SU-DHL-6 (cell line): Measurements from ENCODE around the gene HELZ.
"Not testable (repeated sequence)": the region's sequence is repeated elsewhere in the genome, so short reads cannot be mapped to it uniquely, and the experiment has no call there.

Experiments used
- H2AFZ ChIP-seq: fragments of 200-600 bp; sonication (generic); 2 replicates; pipeline ENCODE4 v1.6.1; 2014; ENCODE audit warnings: low read depth, mild to moderate bottlenecking, moderate library complexity, mixed read lengths, antibody characterized with exemption, low read length; ENCODE audit not compliant: severe bottlenecking
- H3F3A ChIP-seq: fragments of 200-600 bp; shearing (Covaris generic); 2 replicates; pipeline ENCODE4 v1.6.0; 2016; ENCODE audit warnings: antibody characterized with exemption, mild to moderate bottlenecking; ENCODE audit not compliant: insufficient read depth
- H3K27ac ChIP-seq: fragments of 200-600 bp; sonication (generic); 2 replicates; pipeline ENCODE4 v1.5.1; 2016; ENCODE audit warnings: low read depth, mild to moderate bottlenecking, low read length, moderate library complexity, mixed read lengths
- H3K27me3 ChIP-seq: fragments of 200-600 bp; sonication (generic), shearing (Covaris generic); 2 replicates; pipeline ENCODE4 v1.6.0; 2014; ENCODE audit warnings: mild to moderate bottlenecking, low read length
- H3K36me3 ChIP-seq: fragments of 200-600 bp; sonication (generic); 2 replicates; pipeline ENCODE4 v1.6.1; 2014; ENCODE audit warnings: mild to moderate bottlenecking, low read length, mixed read lengths
- H3K4me2 ChIP-seq: fragments of 300-600, 200-600 bp; shearing (Covaris generic), sonication (generic); 2 replicates; pipeline ENCODE4 v1.6.0; 2014; ENCODE audit warnings: low read length, low read depth, mild to moderate bottlenecking; ENCODE audit not compliant: poor library complexity, severe bottlenecking
- H3K4me3 ChIP-seq: fragments of 200-600 bp; sonication (generic); 2 replicates; pipeline ENCODE4 v1.5.1; 2014; ENCODE audit warnings: antibody characterized with exemption, low read length, mild to moderate bottlenecking, mixed read lengths; ENCODE audit not compliant: insufficient read depth, poor library complexity, severe bottlenecking
- H3K79me2 ChIP-seq: fragments of 200-600 bp; sonication (generic); 2 replicates; pipeline ENCODE4 v1.6.1; 2014; ENCODE audit warnings: mild to moderate bottlenecking, low read length, moderate library complexity; ENCODE audit not compliant: insufficient read depth
- H3K9ac ChIP-seq: fragments of 200-600 bp; sonication (generic); 2 replicates; pipeline ENCODE4 v1.7.0; 2014; ENCODE audit warnings: mild to moderate bottlenecking, low read length
- H3K9me2 ChIP-seq: fragments of 200-600 bp; sonication (generic); replicated peaks from 2 replicates; pipeline ENCODE4 v1.6.1; 2014; ENCODE audit warnings: low read length; ENCODE audit not compliant: insufficient read depth
- H3K9me3 ChIP-seq: fragments of 200-600 bp; sonication (generic); 2 replicates; pipeline ENCODE4 v1.6.1; 2014; ENCODE audit warnings: low read length, mixed read lengths; ENCODE audit not compliant: insufficient read depth
- H4K20me1 ChIP-seq: fragments of 200-600 bp; sonication (generic); 2 replicates; pipeline ENCODE4 v1.6.1; 2014; ENCODE audit warnings: low read depth, mild to moderate bottlenecking, antibody characterized with exemption, low read length, moderate library complexity, mixed read lengths
- EZH2phosphoT487 ChIP-seq: fragments of 200-600 bp; sonication (generic), shearing (Covaris generic); conservative IDR thresholded peaks from 2 replicates; pipeline ENCODE4 v1.6.1; 2018; ENCODE audit warnings: mild to moderate bottlenecking, antibody characterized with exemption, low read length, moderate library complexity, mixed read lengths
- TF ChIP-seq, protein P1 (sequence below): fragments of 200-600 bp; sonication (generic); IDR thresholded peaks from one replicate; pipeline ENCODE4 v1.5.1; 2017; ENCODE audit warnings: antibody characterized with exemption, mild to moderate bottlenecking, low read length, moderate library complexity; ENCODE audit not compliant: insufficient read depth, poor library complexity, severe bottlenecking

HELZ gene

DNA sequence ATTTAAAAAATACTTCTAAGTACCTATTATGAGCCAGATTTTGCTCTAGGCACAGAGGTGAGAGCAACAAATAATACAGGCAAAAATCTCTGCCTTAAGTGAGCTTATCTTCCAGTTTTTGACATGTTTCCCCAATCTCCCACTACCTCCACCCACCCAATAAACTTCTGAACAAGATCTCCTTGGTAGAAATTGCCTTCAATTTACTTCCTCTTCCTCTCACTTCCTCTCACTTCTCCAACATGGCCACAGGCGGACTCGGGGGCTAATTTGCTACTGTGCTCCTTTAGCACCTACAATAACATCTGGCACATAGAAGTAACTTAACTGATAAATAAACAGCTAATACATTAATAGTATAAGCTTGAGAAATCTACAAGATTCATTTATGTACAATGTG lies 118.0 kb downstream of the HELZ start:
- no peak overlapping the region for H3K9ac ChIP-seq
- H3K4me3 ChIP-seq = no peak overlapping the region
- H4K20me1 ChIP-seq = no peaks in the 10 kb centered on the region
- TF ChIP-seq, protein P1, sequence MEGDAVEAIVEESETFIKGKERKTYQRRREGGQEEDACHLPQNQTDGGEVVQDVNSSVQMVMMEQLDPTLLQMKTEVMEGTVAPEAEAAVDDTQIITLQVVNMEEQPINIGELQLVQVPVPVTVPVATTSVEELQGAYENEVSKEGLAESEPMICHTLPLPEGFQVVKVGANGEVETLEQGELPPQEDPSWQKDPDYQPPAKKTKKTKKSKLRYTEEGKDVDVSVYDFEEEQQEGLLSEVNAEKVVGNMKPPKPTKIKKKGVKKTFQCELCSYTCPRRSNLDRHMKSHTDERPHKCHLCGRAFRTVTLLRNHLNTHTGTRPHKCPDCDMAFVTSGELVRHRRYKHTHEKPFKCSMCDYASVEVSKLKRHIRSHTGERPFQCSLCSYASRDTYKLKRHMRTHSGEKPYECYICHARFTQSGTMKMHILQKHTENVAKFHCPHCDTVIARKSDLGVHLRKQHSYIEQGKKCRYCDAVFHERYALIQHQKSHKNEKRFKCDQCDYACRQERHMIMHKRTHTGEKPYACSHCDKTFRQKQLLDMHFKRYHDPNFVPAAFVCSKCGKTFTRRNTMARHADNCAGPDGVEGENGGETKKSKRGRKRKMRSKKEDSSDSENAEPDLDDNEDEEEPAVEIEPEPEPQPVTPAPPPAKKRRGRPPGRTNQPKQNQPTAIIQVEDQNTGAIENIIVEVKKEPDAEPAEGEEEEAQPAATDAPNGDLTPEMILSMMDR = no peak
- no peak for TF ChIP-seq EZH2phosphoT487
- no peaks in the 10 kb centered on the region for H3K27me3 ChIP-seq
- H3K27ac ChIP-seq = no peak overlapping the region
- H3F3A ChIP-seq = no peaks in the 10 kb centered on the region
- H3K9me2 ChIP-seq = no peaks in the 10 kb centered on the region
- no peaks in the 10 kb centered on the region for H3K79me2 ChIP-seq
- H2AFZ ChIP-seq = no peak overlapping the region
- no peaks in the 10 kb centered on the region; the same call in 1 of the 2 replicates for H3K9me3 ChIP-seq
- H3K4me2 ChIP-seq = no peak overlapping the region
- H3K36me3 ChIP-seq = peaks cover 33% of the 10 kb centered on the region

DNA sequence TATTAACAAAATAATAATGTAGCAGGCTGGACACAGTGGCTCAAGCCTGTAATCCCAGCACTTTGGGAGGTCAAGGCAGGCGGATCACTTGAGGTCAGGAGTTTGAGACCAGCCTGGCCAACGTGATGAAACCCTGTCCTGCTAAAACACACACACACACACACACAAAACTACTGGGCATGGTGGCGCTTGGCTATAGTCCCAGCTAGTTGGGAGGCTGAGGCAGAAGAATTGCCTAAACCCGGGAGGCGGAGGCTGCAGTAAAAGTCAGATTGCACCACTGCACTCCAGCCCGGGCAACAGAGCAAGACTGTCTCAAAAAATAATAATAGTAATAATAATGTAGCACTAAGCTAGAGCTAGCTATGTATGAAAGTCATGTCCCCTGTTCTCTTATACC lies 118.5 kb downstream of the HELZ start:
- H2AFZ ChIP-seq, H3K27ac ChIP-seq, H3K79me2 ChIP-seq, H3K27me3 ChIP-seq, H3K9ac ChIP-seq, H3F3A ChIP-seq, H3K4me3 ChIP-seq, H3K9me2 ChIP-seq, H4K20me1 ChIP-seq, H3K4me2 ChIP-seq, H3K9me3 ChIP-seq: not testable (repeated sequence)
- peaks cover 33% of the 10 kb centered on the region for H3K36me3 ChIP-seq

DNA sequence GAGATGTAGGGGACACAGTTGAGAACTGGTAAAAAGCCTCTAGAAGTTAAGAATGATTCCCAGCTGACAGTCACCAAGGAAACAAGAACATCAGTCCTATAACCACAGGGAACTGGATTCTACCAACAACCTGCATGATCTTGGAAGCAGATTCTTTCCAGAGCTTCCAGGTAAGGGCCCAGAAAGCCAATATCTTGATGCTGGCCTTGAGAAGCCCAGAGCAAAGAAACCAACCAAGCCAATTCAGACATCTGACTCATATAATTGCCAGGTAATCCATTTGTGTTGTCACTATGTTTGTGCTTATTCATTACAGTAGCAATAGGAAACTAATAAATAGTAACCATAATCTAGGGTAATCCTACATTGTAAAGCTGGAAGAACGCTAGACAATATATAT lies 119.1 kb downstream of the HELZ start:
- Histone ChIP-seq H4K20me1 (no peaks in the 10 kb centered on the region), H3K9me2 (no peaks in the 10 kb centered on the region), H3K79me2 (no peaks in the 10 kb centered on the region), H2AFZ (no peak overlapping the region), H3K27ac (no peak overlapping the region), H3K9ac (no peak overlapping the region), H3K27me3 (no peaks in the 10 kb centered on the region), H3K4me3 (no peak overlapping the region), H3K36me3 (peaks cover 38% of the 10 kb centered on the region), H3F3A (no peaks in the 10 kb centered on the region), H3K4me2 (no peak overlapping the region), H3K9me3 (no peaks in the 10 kb centered on the region; the same call in 1 of the 2 replicates)
- TF ChIP-seq EZH2phosphoT487 = no peak
- TF ChIP-seq, protein P1 = no peak

DNA sequence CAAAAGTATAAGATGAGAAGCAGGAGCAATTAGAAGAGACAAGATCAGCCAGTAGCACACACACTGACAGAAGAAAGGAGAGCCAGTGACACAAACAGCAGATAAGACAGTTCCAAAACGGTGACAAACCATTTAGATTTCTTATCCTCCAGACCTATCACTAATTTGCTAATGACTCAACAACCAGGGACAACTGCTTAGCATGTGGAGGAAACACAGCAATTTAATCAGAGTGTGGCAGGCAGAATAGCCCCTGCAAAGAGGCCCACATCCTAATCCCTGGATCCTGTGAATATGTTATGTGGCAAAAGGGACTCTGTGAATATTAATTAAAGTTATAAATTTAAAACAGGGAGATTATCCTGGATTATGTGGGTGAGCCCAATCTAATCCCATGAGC lies 119.6 kb downstream of the HELZ start:
- no peak overlapping the region for H3K4me2 ChIP-seq
- no peaks in the 10 kb centered on the region for H3F3A ChIP-seq
- H3K9me3 ChIP-seq = no peaks in the 10 kb centered on the region; the same call in 1 of the 2 replicates
- no peak overlapping the region for H2AFZ ChIP-seq
- no peaks in the 10 kb centered on the region for H4K20me1 ChIP-seq
- no peaks in the 10 kb centered on the region for H3K79me2 ChIP-seq
- H3K27ac ChIP-seq = no peak overlapping the region
- H3K4me3 ChIP-seq = no peak overlapping the region
- H3K9me2 ChIP-seq = no peaks in the 10 kb centered on the region
- H3K9ac ChIP-seq = no peak overlapping the region
- TF ChIP-seq, protein P1 = no peak
- no peak for TF ChIP-seq EZH2phosphoT487
- peaks cover 43% of the 10 kb centered on the region for H3K36me3 ChIP-seq
- no peaks in the 10 kb centered on the region for H3K27me3 ChIP-seq
